NCI-H146 (cell line): ENCODE results near the gene RAI1.

Experiments
- DNase-seq: peaks from one replicate; lab custom pipeline; 2025; lab: John Stamatoyannopoulos, UW

The RAI1 gene

GRCh38 chr17:17767154-17767869 is 86.1 kb downstream of the RAI1 start:
- no peak for DNase-seq

- DNase-seq = no peak
Observed at GRCh38 chr17:17767887-17768418, 86.7 kb downstream of the RAI1 start.

- DNase-seq = no peak
Observed at GRCh38 chr17:17768424-17769088, 87.3 kb downstream of the RAI1 start.

GRCh38 chr17:17769869-17770631 is 88.8 kb downstream of the RAI1 start:
- DNase-seq = no peak

GRCh38 chr17:17770632-17771044 is 89.4 kb downstream of the RAI1 start:
- DNase-seq = no peak

- no peak for DNase-seq
Observed at GRCh38 chr17:17771498-17772201, 90.4 kb downstream of the RAI1 start.

GRCh38 chr17:17772231-17772630 is 91.0 kb downstream of the RAI1 start:
- no peak for DNase-seq

GRCh38 chr17:17774009-17774881 is 93.0 kb downstream of the RAI1 start:
- no peak for DNase-seq

GRCh38 chr17:17776889-17777288 is 95.6 kb downstream of the RAI1 start:
- DNase-seq = no peak

GRCh38 chr17:17778308-17779014 is 97.2 kb downstream of the RAI1 start:
- no peak for DNase-seq

- no peak for DNase-seq
Observed at GRCh38 chr17:17779015-17779611, 97.9 kb downstream of the RAI1 start.

GRCh38 chr17:17780922-17781590 is 99.8 kb downstream of the RAI1 start:
- DNase-seq = no peak

GRCh38 chr17:17781591-17782496 is 100.6 kb downstream of the RAI1 start:
- DNase-seq = peak; percentile 71

- peak; percentile 65 for DNase-seq
Observed at GRCh38 chr17:17782523-17783115, 101.4 kb downstream of the RAI1 start.

GRCh38 chr17:17783116-17783824 is 102.0 kb downstream of the RAI1 start:
- DNase-seq = peak; percentile 91

- peak; percentile 69 for DNase-seq
Observed at GRCh38 chr17:17783825-17784656, 102.8 kb downstream of the RAI1 start.
